Epithelial cell of proximal tubule (primary cell): ENCODE results near the gene MARK3. TPM values are rescaled to one million over a fixed set of nuclear protein-coding genes. Genes with fewer than 3 reads are reported as not detected.

ENCODE experiments used
- DNase-seq: peaks from one replicate; pipeline ENCODE4 v3.0.0-alpha.2; 2011; ENCODE audit warnings: low read depth
- H3K4me3 ChIP-seq: 2 replicates; pipeline ENCODE4 v1.5.1; 2011; ENCODE audit warnings: low read depth, mild to moderate bottlenecking, low read length
- CTCF ChIP-seq: conservative IDR thresholded peaks from 2 replicates; pipeline ENCODE4 v1.5.1; 2012; ENCODE audit warnings: low read depth, mild to moderate bottlenecking, low read length
- total RNA-seq: library from RNA; depleted of rRNA; stranded (reverse); fragments of >200 nt; gene quantifications from 2 replicates; pipeline ENCODE4 v1.2.3, GENCODE V29; 2015

The MARK3 gene
- total RNA-seq, 1 donor from 2014 or later, result 47.5 TPM

GRCh38 chr14:103448097-103448496, 62.9 kb downstream of the MARK3 start:
- DNase-seq, result no peak
- H3K4me3 ChIP-seq, result no peak overlapping the region
- TF ChIP-seq CTCF, result no peak

DNA sequence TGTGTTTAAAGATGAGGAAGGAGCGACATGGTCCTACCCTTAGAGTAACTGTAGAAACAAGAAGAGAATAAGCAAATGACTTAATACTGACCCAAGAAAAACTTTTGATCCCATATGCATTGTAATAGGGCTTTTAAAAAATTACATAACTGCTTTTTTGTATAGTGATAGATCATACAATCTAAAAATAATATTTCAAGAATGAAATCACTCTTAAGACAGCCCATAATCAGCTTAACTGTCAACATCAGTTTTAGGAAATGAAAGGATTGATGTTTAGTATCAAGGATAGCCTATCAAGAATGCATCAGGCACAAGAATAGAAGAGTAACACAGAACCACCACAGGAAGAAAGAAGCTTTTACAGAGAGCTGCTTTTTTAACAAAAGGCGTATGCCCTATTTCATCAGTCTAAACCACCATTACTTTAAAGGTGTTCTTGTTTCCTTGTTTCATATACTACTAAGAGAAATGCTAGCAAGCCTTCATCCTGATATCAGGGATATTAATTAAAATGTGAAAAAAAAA, 64.5 kb downstream of the MARK3 start:
- no peak for TF ChIP-seq CTCF
- no peak overlapping the region for H3K4me3 ChIP-seq
- no peak for DNase-seq

GRCh38 chr14:103450416-103450815, 65.2 kb downstream of the MARK3 start:
- no peak for TF ChIP-seq CTCF
- no peak overlapping the region for H3K4me3 ChIP-seq
- DNase-seq, result no peak

- no peak for DNase-seq
- no peak overlapping the region for H3K4me3 ChIP-seq
- no peak for TF ChIP-seq CTCF
These were observed 66.2 kb downstream of the MARK3 start for GRCh38 chr14:103451401-103451800.

GRCh38 chr14:103453791-103454190, 68.6 kb downstream of the MARK3 start:
- H3K4me3 ChIP-seq, result no peak overlapping the region
- DNase-seq, result no peak
- TF ChIP-seq CTCF, result no peak

DNA sequence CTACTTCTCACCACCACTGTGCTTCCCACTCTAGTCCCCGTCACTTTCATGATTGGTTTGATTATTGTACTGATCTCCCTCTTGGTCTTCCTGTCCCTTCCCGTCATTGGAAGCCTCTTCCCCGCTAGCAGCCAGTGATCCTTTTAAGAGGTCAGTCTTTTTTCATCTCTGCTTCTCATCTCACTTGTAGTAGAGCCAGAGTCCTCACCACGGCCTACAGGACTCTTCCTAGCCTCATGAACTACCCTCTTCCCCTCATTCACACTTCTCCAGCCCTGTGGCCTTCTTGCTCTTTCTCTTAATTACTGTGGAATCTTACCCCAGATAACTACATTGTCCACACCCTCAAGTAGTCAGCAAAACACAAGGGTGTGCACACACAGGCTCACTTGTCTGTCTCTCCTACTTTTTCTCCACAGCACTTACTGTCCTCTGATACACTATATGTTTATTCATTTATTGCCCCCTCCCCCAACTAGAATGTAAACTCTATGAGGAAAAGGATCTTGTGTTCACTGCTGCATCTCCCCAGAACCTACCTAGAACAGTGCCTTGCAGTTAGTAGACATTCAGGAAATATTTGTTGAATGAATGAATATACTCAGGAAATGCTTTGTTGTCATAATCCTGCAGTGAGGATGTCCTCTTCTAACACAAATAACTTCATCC, 71.1 kb downstream of the MARK3 start:
- no peak for DNase-seq

More for the DNA sequence above, 71.1 kb downstream of the MARK3 start:
- TF ChIP-seq CTCF, result no peak
- no peak overlapping the region for H3K4me3 ChIP-seq
